ENCODE results near the gene NT5E. TPM values are rescaled to one million over a fixed set of nuclear protein-coding genes. Genes with fewer than 3 reads are reported as not detected.

Gene NT5E
- total and polyA plus RNA-seq, 2 of the 13 experiments (the other 11 are each of a cell fraction or from before 2014, with no cell fraction given) = 9.5 to 33.0 TPM

GRCh38 chr6:85449818-85450759 lies at the start of gene NT5E (continued):
- TF ChIP-seq HNF1A (IDR thresholded peaks at IDR 0.05; ENCODE audit: low read depth) (no peak), HNF1A (CRISPR knock-in tag; IDR thresholded peaks at IDR 0.05; ENCODE audit: borderline replicate concordance) (no peak), CCDC6 (CRISPR knock-in tag; IDR thresholded peaks at IDR 0.05) (peak; percentile 84), FOXA1 (IDR thresholded peaks at IDR 0.05) (no peak), FOXA1 (CRISPR knock-in tag; IDR thresholded peaks at IDR 0.05) (no peak), RBM22 (optimal IDR thresholded peaks at IDR 0.05; ENCODE audit: low read length) (no peak), DNMT1 (CRISPR knock-in tag; IDR thresholded peaks at IDR 0.05) (0 out of 2 replicates have a peak, but pooled peaks have one; percentile 45), NR1H2 (CRISPR knock-in tag; IDR thresholded peaks at IDR 0.05; ENCODE audit: borderline replicate concordance, low read depth) (peak; percentile 90; the same call in 1 of the 2 replicates), ZNF484 (CRISPR knock-in tag; IDR thresholded peaks at IDR 0.05; ENCODE audit: borderline replicate concordance, low read depth) (no peak), SP140L (CRISPR knock-in tag; IDR thresholded peaks at IDR 0.05; ENCODE audit: borderline replicate concordance) (no peak), FIP1L1 (IDR thresholded peaks at IDR 0.05; ENCODE audit: borderline replicate concordance, insufficient read depth, low read depth, low read length) (no peak), CENPT (CRISPR knock-in tag; IDR thresholded peaks at IDR 0.05; ENCODE audit: low read depth) (peak; percentile 71; the same call in 1 of the 2 replicates), CHD4 (IDR thresholded peaks at IDR 0.05; ENCODE audit: borderline replicate concordance, low read length) (no peak), XBP1 (CRISPR knock-in tag; IDR thresholded peaks at IDR 0.05) (no peak), ZNF691 (CRISPR knock-in tag; IDR thresholded peaks at IDR 0.05; ENCODE audit: borderline replicate concordance, low read depth) (peak; percentile 22; the same call in 1 of the 2 replicates), ZNF776 (CRISPR knock-in tag; IDR thresholded peaks at IDR 0.05) (peak; percentile 95), ONECUT2 (CRISPR knock-in tag; IDR thresholded peaks at IDR 0.05) (no peak), ZNF816 (CRISPR knock-in tag; IDR thresholded peaks at IDR 0.05; ENCODE audit: borderline replicate concordance) (peak; percentile 79; the same call in 1 of the 2 replicates), MZF1 (CRISPR knock-in tag; IDR thresholded peaks at IDR 0.05; ENCODE audit: borderline replicate concordance) (no peak), ZNF136 (CRISPR knock-in tag; IDR thresholded peaks at IDR 0.05; ENCODE audit: low read depth) (no peak; the same call in 1 of the 2 replicates), KDM5A (IDR thresholded peaks at IDR 0.05; ENCODE audit: borderline replicate concordance, low read length) (no peak; the same call in 1 of the 2 replicates), ZNF605 (CRISPR knock-in tag; IDR thresholded peaks at IDR 0.05) (peak; percentile 55; the same call in 1 of the 2 replicates), MAFK (conservative IDR thresholded peaks at IDR 0.05 in 1 of 2, IDR thresholded peaks at IDR 0.05 in 1 of 2; ENCODE audit: low read length in 2 of 2) (no peak), ZNF746 (CRISPR knock-in tag; IDR thresholded peaks at IDR 0.05) (peak; percentile 73), KLF6 (CRISPR knock-in tag; IDR thresholded peaks at IDR 0.05) (peak; percentile 53; the same call in 1 of the 2 replicates), ATRX (CRISPR knock-in tag; IDR thresholded peaks at IDR 0.05; ENCODE audit: borderline replicate concordance) (no peak)

All from HepG2 (cell line).